ENCODE data around the gene KCNIP4.

DNA sequence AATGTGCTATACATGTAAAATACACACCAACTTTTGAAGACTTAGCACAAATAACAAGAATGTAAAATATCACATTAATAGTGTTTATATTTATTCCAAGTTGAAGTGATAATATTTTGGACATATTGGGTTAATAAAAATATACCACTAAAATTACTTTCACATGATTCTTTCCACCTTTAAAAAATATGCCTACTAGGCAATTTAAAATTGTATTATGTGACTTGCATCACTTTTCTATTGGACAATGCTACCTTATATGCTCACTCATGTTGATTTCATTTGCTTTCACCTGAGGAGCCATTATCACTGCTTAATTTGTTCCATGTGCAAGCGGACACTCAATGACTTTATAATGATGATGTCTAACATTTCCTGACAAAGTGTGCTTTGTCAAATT is 1251.8 kb downstream of the KCNIP4 start:
- TF ChIP-seq, protein P1, sequence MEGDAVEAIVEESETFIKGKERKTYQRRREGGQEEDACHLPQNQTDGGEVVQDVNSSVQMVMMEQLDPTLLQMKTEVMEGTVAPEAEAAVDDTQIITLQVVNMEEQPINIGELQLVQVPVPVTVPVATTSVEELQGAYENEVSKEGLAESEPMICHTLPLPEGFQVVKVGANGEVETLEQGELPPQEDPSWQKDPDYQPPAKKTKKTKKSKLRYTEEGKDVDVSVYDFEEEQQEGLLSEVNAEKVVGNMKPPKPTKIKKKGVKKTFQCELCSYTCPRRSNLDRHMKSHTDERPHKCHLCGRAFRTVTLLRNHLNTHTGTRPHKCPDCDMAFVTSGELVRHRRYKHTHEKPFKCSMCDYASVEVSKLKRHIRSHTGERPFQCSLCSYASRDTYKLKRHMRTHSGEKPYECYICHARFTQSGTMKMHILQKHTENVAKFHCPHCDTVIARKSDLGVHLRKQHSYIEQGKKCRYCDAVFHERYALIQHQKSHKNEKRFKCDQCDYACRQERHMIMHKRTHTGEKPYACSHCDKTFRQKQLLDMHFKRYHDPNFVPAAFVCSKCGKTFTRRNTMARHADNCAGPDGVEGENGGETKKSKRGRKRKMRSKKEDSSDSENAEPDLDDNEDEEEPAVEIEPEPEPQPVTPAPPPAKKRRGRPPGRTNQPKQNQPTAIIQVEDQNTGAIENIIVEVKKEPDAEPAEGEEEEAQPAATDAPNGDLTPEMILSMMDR (IDR thresholded peaks at IDR 0.05; ENCODE audit: control extremely low read depth in 1 of 3, insufficient read depth in 1 of 3, low read depth in 1 of 3, low read length in 3 of 3) = no peak
- TF ChIP-seq POLR2AphosphoS5 (IDR thresholded peaks at IDR 0.05; ENCODE audit: low read depth, low read length) = no peak
- no peak for TF ChIP-seq TBP (IDR thresholded peaks at IDR 0.05; ENCODE audit: low read depth, low read length)
- no peak for TF ChIP-seq CHD2 (IDR thresholded peaks at IDR 0.05; ENCODE audit: low read length)
- no peak for TF ChIP-seq HDAC2 (IDR thresholded peaks at IDR 0.05; ENCODE audit: borderline replicate concordance in 1 of 2, low read depth in 2 of 2, low read length in 2 of 2)

Measured in H1 (cell line).